ENCODE data around the gene IRF4. TPM values are rescaled to one million over a fixed set of nuclear protein-coding genes. Genes with fewer than 3 reads are reported as not detected.

IRF4 gene
- total RNA-seq, 2 donors from 2014 or later, result 1.1 to 1.8 TPM

DNA sequence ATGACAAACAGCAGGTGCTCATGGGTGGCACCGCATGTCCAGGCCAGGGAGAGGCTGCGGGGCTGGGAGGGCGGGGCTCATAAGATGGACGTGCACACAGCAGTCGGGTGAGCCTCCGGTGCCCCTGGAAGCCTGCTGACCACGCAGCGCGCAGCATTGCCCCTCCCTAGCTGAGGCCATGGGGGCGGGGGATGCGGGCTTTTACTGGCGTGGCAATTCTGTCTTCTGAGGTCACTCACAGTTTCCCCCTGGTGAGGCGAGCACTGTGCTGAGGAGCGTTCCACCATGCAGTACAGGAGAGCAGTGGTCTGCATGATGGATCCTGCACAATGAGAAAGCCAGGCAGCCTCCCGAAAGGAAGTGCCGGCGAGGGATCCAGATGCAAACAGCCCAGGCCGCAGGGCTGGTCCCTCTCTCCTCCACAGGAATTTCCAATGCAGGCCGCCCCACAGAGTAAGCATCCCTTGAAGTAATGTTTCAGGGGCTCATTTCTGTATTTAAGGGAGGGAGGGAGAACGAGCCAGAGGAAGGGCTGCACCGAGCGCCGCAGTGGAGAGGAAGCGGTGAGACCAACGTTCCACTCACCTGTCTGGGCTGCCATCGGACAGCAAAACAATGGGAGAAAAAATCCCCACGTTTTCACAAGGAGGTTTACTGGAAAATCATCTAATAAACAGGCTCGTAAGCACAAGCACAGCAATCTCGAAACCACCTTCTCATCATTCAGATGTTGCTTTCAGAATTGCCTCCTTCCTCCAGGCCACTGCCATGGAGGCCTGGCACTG is 56.0 kb downstream of the IRF4 start:
- TF ChIP-seq, protein P1, sequence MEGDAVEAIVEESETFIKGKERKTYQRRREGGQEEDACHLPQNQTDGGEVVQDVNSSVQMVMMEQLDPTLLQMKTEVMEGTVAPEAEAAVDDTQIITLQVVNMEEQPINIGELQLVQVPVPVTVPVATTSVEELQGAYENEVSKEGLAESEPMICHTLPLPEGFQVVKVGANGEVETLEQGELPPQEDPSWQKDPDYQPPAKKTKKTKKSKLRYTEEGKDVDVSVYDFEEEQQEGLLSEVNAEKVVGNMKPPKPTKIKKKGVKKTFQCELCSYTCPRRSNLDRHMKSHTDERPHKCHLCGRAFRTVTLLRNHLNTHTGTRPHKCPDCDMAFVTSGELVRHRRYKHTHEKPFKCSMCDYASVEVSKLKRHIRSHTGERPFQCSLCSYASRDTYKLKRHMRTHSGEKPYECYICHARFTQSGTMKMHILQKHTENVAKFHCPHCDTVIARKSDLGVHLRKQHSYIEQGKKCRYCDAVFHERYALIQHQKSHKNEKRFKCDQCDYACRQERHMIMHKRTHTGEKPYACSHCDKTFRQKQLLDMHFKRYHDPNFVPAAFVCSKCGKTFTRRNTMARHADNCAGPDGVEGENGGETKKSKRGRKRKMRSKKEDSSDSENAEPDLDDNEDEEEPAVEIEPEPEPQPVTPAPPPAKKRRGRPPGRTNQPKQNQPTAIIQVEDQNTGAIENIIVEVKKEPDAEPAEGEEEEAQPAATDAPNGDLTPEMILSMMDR (IDR thresholded peaks at IDR 0.05), result no peak
- DNase-seq (ENCODE audit: low spot score) (no peak), ATAC-seq (ENCODE audit: insufficient number of reproducible peaks, low FRiP score, low read depth) (no peak)
- Histone ChIP-seq H3K27me3 (replicated peaks; ENCODE audit: insufficient read depth) (no peaks in the 10 kb centered on the region), H3K4me1 (ENCODE audit: control insufficient read depth in 1 of 2, low read depth in 2 of 2) (no peaks in the 10 kb centered on the region), H3K27ac (no peak overlapping the region), H3K9me3 (no peaks in the 10 kb centered on the region), H3K4me3 (no peak overlapping the region), H3K36me3 (no peaks in the 10 kb centered on the region)

DNA sequence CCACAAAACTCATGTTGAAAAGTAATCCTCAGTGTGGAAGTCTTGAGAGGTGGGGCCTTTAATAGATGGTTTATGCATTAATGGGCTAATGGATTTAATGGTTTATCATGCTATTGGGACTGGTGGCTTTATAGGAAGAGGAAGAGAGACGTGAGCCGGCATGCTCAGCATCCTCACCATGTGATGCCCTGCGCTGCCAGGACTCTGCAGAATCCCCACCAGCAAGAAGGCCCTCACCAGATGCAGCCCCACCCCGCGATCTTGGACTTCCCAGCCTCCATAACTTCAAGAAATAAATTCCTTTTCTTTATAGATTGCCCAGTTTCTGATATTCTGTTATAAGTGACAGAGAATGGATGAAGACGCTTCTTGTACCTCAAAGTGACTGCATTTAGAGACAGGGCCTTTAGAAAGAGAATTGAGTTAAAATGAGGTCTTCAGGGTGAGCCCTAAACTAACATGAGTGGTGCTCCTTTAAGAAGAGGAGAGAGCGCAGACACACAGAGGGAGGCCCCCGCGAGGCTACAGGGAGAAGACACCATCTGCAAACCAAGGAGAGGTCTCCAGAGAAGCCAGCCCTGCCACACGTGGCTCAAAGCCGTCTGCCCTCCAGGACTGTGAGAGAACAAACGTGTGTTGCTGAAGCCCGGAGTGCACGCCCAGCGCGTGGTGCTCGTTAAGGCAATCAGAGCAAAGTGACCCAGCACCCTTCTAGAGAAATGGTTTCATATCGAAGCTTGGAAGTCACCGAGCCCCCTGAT is 56.9 kb downstream of the IRF4 start:
- no peak for DNase-seq (ENCODE audit: low spot score)

DNA sequence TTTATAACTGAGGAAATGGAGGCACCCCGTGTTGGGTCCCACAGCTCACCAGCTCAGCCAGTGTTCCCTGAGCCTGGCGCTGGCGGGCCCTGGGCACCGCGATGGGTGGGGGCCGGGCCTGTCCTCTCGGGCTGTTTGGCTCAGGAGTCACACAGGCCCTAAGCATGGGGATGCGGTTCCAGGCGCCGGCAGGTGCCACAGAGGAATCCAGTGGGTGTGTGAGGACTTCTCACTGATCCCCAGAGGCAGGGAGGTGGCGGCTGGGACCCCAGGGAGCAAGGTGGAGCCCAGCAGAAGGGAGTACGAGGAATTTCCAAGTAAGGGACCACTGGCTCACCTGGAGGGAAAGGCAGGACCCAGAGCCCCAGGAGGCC is 57.5 kb downstream of the IRF4 start:
- no peak for DNase-seq (ENCODE audit: low spot score)
- no peak overlapping the region for H3K4me3 ChIP-seq

More for the DNA sequence above, 56.9 kb downstream of the IRF4 start:
- Histone ChIP-seq H3K27ac (no peak overlapping the region), H3K4me1 (ENCODE audit: control insufficient read depth in 1 of 2, low read depth in 2 of 2) (no peaks in the 10 kb centered on the region), H3K9me3 (no peaks in the 10 kb centered on the region), H3K36me3 (no peaks in the 10 kb centered on the region), H3K27me3 (replicated peaks; ENCODE audit: insufficient read depth) (no peaks in the 10 kb centered on the region), H3K4me3 (no peak overlapping the region)
- TF ChIP-seq, protein P1 (IDR thresholded peaks at IDR 0.05), result no peak
- ATAC-seq (ENCODE audit: insufficient number of reproducible peaks, low FRiP score, low read depth), result no peak

DNA sequence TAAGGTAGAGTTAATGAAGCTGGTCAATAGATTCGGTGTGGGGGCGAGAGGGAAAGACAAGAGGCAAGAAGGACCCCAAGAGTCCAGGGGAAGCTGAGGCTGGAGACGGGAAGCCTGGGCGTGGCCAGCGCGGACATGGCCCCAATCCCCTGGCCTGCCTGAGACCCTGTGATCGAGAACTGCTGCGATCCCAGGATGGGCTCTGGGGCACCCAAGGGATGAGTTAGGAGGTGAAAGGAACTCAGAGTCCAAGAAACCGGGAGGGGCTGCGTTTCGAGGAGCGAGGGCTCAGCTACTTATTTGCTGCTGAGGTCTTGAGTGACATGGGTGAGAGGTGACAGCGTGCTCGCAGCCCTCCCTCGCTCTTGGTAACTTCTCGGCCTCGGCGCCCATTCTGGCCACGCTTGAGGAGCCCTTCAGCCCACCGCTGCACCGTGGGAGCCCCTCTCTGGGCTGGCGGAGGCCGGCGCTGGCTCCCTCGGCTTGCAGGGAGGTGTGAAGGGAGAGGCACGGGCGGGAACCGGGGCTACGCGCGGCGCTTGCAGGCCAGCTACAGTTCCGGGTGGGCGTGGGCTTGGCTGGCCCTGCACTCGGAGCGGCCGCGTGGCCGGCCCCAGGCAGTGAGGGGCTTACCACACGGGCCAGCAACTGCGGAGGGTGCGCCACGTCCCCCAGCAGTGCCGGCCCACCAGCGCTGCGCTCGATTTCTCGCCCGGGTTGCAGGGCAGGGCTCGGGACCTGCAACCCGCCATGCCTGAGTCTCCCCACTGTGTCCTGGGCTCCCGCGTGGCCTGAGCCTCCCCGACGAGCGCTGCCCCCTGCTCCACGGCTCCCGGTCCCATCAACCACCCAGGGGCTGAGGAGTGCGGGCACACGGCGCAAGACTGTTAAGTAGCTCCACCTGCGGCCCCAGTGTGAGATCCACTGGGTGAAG is 58.2 kb downstream of the IRF4 start:
- Histone ChIP-seq H3K27me3 (replicated peaks; ENCODE audit: insufficient read depth) (no peaks in the 10 kb centered on the region), H3K4me1 (ENCODE audit: control insufficient read depth in 1 of 2, low read depth in 2 of 2) (no peaks in the 10 kb centered on the region), H3K4me3 (no peak overlapping the region), H3K36me3 (no peaks in the 10 kb centered on the region), H3K27ac (no peak overlapping the region), H3K9me3 (no peaks in the 10 kb centered on the region)
- no peak for ATAC-seq (ENCODE audit: insufficient number of reproducible peaks, low FRiP score, low read depth)
- no peak for DNase-seq (ENCODE audit: low spot score)
- TF ChIP-seq, protein P1 (IDR thresholded peaks at IDR 0.05), result no peak

More for the DNA sequence above, 57.5 kb downstream of the IRF4 start:
- Histone ChIP-seq H3K9me3 (no peaks in the 10 kb centered on the region), H3K4me1 (ENCODE audit: control insufficient read depth in 1 of 2, low read depth in 2 of 2) (no peaks in the 10 kb centered on the region), H3K27me3 (replicated peaks; ENCODE audit: insufficient read depth) (no peaks in the 10 kb centered on the region), H3K27ac (no peak overlapping the region), H3K36me3 (no peaks in the 10 kb centered on the region)
- TF ChIP-seq, protein P1 (IDR thresholded peaks at IDR 0.05), result no peak
- ATAC-seq (ENCODE audit: insufficient number of reproducible peaks, low FRiP score, low read depth), result no peak
